ENCODE results near the gene PPIC. TPM values are rescaled to one million over a fixed set of nuclear protein-coding genes. Genes with fewer than 3 reads are reported as not detected.

PPIC gene
- total RNA-seq, 3 donors from 2014 or later (not counting 1 experiment from before 2014, with no cell fraction given): not detected

- Mint-ChIP-seq H3K4me3 (no peak overlapping the region), H3K27me3 (ENCODE audit: low read depth in 2 of 2) (no peaks in the 10 kb centered on the region), H3K27ac (no peak overlapping the region), H3K36me3 (no peaks in the 10 kb centered on the region), H3K4me1 (no peaks in the 10 kb centered on the region), H3K9me3 (no peaks in the 10 kb centered on the region)
- Histone ChIP-seq H3K27me3 (ENCODE audit: control insufficient read depth, insufficient read depth, low read length) (no peaks in the 10 kb centered on the region), H3K36me3 (ENCODE audit: control insufficient read depth, insufficient read depth, low read length) (no peaks in the 10 kb centered on the region), H3K9me3 (ENCODE audit: control insufficient read depth, insufficient read depth, low read length) (no peaks in the 10 kb centered on the region), H3K4me3 (ENCODE audit: low read length) (no peak overlapping the region), H3K4me1 (ENCODE audit: control insufficient read depth, insufficient read depth, low read length) (no peaks in the 10 kb centered on the region), H3K27ac (ENCODE audit: low read length) (no peak overlapping the region)
- DNase-seq: no peak
- intact Hi-C loops (cut with micrococcal nuclease): no loop called here
- no CpG with 5 or more reads among the region's 1 CpG for whole genome bisulfite sequencing (ENCODE audit: insufficient coverage)
- no peak for ATAC-seq
- no peak for TF ChIP-seq CTCF (IDR thresholded peaks at IDR 0.05)
These were observed 35.8 kb downstream of the PPIC start for GRCh38 chr5:123000731-123001130.

GRCh38 chr5:122999947-123000563 lies 36.5 kb downstream of the PPIC start:
- peak in 1 of 3 donors; percentile 62 for ATAC-seq
- WGBS (ENCODE audit: insufficient coverage): 32% methylated on average over 7 of the region's 10 CpGs
- intact Hi-C loops (cut with micrococcal nuclease): no loop called here
- peak in 1 of 2 donors; percentile 47 for DNase-seq
- Mint-ChIP-seq H3K36me3 (no peaks in the 10 kb centered on the region), H3K27ac (no peak overlapping the region), H3K4me3 (no peak overlapping the region), H3K9me3 (no peaks in the 10 kb centered on the region), H3K4me1 (no peaks in the 10 kb centered on the region), H3K27me3 (ENCODE audit: low read depth in 2 of 2) (no peaks in the 10 kb centered on the region)
- no peaks in the 10 kb centered on the region for H3K36me3 ChIP-seq (ENCODE audit: control insufficient read depth, insufficient read depth, low read length)
- no peak overlapping the region for H3K27ac ChIP-seq (ENCODE audit: low read length)
- H3K4me3 ChIP-seq (ENCODE audit: low read length): no peak overlapping the region
- no peaks in the 10 kb centered on the region for H3K9me3 ChIP-seq (ENCODE audit: control insufficient read depth, insufficient read depth, low read length)
- TF ChIP-seq CTCF (IDR thresholded peaks at IDR 0.05): peak; percentile 35
- no peaks in the 10 kb centered on the region for H3K4me1 ChIP-seq (ENCODE audit: control insufficient read depth, insufficient read depth, low read length)
- H3K27me3 ChIP-seq (ENCODE audit: control insufficient read depth, insufficient read depth, low read length): no peaks in the 10 kb centered on the region

- Mint-ChIP-seq H3K36me3 (no peaks in the 10 kb centered on the region), H3K27ac (no peak overlapping the region), H3K9me3 (no peaks in the 10 kb centered on the region), H3K27me3 (ENCODE audit: low read depth in 2 of 2) (no peaks in the 10 kb centered on the region), H3K4me3 (no peak overlapping the region), H3K4me1 (no peaks in the 10 kb centered on the region)
- 74% methylated on average over 5 of the region's 7 CpGs for WGBS (ENCODE audit: insufficient coverage)
- ATAC-seq (no peak), DNase-seq (no peak)
- no peak for TF ChIP-seq CTCF (IDR thresholded peaks at IDR 0.05)
- no peaks in the 10 kb centered on the region for H3K9me3 ChIP-seq (ENCODE audit: control insufficient read depth, insufficient read depth, low read length)
- intact Hi-C loops (cut with micrococcal nuclease): no loop called here
- H3K27me3 ChIP-seq (ENCODE audit: control insufficient read depth, insufficient read depth, low read length): no peaks in the 10 kb centered on the region
- H3K4me1 ChIP-seq (ENCODE audit: control insufficient read depth, insufficient read depth, low read length): no peaks in the 10 kb centered on the region
- no peaks in the 10 kb centered on the region for H3K36me3 ChIP-seq (ENCODE audit: control insufficient read depth, insufficient read depth, low read length)
- H3K27ac ChIP-seq (ENCODE audit: low read length): no peak overlapping the region
- no peak overlapping the region for H3K4me3 ChIP-seq (ENCODE audit: low read length)
These were observed 39.2 kb downstream of the PPIC start for GRCh38 chr5:122997294-122997693.

GRCh38 chr5:122996091-122996490 lies 40.4 kb downstream of the PPIC start:
- Mint-ChIP-seq H3K27ac (no peak overlapping the region), H3K27me3 (ENCODE audit: low read depth in 2 of 2) (no peaks in the 10 kb centered on the region), H3K4me1 (no peaks in the 10 kb centered on the region), H3K4me3 (no peak overlapping the region), H3K36me3 (no peaks in the 10 kb centered on the region), H3K9me3 (no peaks in the 10 kb centered on the region)
- intact Hi-C loops (cut with micrococcal nuclease): no loop called here
- Histone ChIP-seq H3K27me3 (ENCODE audit: control insufficient read depth, insufficient read depth, low read length) (no peaks in the 10 kb centered on the region), H3K27ac (ENCODE audit: low read length) (no peak overlapping the region), H3K4me3 (ENCODE audit: low read length) (no peak overlapping the region), H3K36me3 (ENCODE audit: control insufficient read depth, insufficient read depth, low read length) (no peaks in the 10 kb centered on the region), H3K4me1 (ENCODE audit: control insufficient read depth, insufficient read depth, low read length) (no peaks in the 10 kb centered on the region), H3K9me3 (ENCODE audit: control insufficient read depth, insufficient read depth, low read length) (no peaks in the 10 kb centered on the region)
- 89% methylated on average over 3 of the region's 3 CpGs for WGBS (ENCODE audit: insufficient coverage)
- no peak for DNase-seq
- no peak for TF ChIP-seq CTCF (IDR thresholded peaks at IDR 0.05)
- no peak for ATAC-seq

All from natural killer cell (primary cell).